Keratinocyte (primary cell): ENCODE results near the gene RGCC.

Experiments
- EZH2 ChIP-seq: IDR thresholded peaks from one replicate; pipeline ENCODE4 v1.6.1; 2012; ENCODE audit warnings: inconsistent platforms, mild to moderate bottlenecking, low read length, moderate library complexity
- TF ChIP-seq, protein P1 (sequence below), 3 experiments: IDR thresholded peaks in 1 of 3; conservative IDR thresholded peaks in 1 of 3; optimal IDR thresholded peaks in 1 of 3; 2 replicates in 2 of 3; 3 replicates in 1 of 3; pipeline versions ENCODE3 to v1.5.1; 2011; ENCODE audit warnings: low read length in 3 of 3, mild to moderate bottlenecking in 3 of 3, moderate library complexity in 2 of 3, control low read depth in 1 of 3, inconsistent platforms in 1 of 3; ENCODE audit not compliant: insufficient read depth in 2 of 3; ENCODE audit errors: extremely low read depth in 1 of 3

GRCh38 chr13:41419206-41419605, 38.1 kb upstream of the RGCC start:
- TF ChIP-seq, protein P1, sequence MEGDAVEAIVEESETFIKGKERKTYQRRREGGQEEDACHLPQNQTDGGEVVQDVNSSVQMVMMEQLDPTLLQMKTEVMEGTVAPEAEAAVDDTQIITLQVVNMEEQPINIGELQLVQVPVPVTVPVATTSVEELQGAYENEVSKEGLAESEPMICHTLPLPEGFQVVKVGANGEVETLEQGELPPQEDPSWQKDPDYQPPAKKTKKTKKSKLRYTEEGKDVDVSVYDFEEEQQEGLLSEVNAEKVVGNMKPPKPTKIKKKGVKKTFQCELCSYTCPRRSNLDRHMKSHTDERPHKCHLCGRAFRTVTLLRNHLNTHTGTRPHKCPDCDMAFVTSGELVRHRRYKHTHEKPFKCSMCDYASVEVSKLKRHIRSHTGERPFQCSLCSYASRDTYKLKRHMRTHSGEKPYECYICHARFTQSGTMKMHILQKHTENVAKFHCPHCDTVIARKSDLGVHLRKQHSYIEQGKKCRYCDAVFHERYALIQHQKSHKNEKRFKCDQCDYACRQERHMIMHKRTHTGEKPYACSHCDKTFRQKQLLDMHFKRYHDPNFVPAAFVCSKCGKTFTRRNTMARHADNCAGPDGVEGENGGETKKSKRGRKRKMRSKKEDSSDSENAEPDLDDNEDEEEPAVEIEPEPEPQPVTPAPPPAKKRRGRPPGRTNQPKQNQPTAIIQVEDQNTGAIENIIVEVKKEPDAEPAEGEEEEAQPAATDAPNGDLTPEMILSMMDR (optimal IDR thresholded peaks at IDR 0.05 in 1 of 3, IDR thresholded peaks at IDR 0.05 in 1 of 3, conservative IDR thresholded peaks at IDR 0.05 in 1 of 3; ENCODE audit: extremely low read depth in 1 of 3, insufficient read depth in 2 of 3, low read length in 3 of 3), result no peak
- no peak for TF ChIP-seq EZH2
